HEK293 (cell line): ENCODE data around the gene SLC9C2.

Source experiments
- BCL11B ChIP-seq: fragments of 450-650 bp; formaldehyde crosslinking; IDR thresholded peaks from 2 replicates; pipeline ENCODE4 v1.5.1; 2016; ENCODE audit warnings: low read depth, missing biosample characterization, missing genetic modification characterization
- CTCF ChIP-seq: fragments of 450-650 bp; formaldehyde crosslinking; IDR thresholded peaks from 2 replicates; pipeline ENCODE4 v1.5.1; 2016; ENCODE audit warnings: missing biosample characterization, missing genetic modification characterization
- HOXC10 ChIP-seq: sonication (generic); formaldehyde crosslinking; IDR thresholded peaks from 2 replicates; pipeline ENCODE4 v1.8.1; 2023; ENCODE audit warnings: mild to moderate bottlenecking, missing genetic modification reagents
- PBX3 ChIP-seq: sonication (generic); formaldehyde crosslinking; IDR thresholded peaks from 2 replicates; pipeline ENCODE4 v1.8.1; 2022; ENCODE audit warnings: mild to moderate bottlenecking, moderate library complexity, missing genetic modification reagents
- REPIN1 ChIP-seq: fragments of 450-650 bp; formaldehyde crosslinking; IDR thresholded peaks from 2 replicates; pipeline ENCODE4 v1.5.1; 2017; ENCODE audit warnings: missing biosample characterization, missing genetic modification characterization, low read depth
- SALL2 ChIP-seq: fragments of 450-650 bp; formaldehyde crosslinking; IDR thresholded peaks from 2 replicates; pipeline ENCODE4 v1.5.0; 2017; ENCODE audit warnings: missing biosample characterization, mild to moderate bottlenecking, missing genetic modification characterization, borderline replicate concordance
- ZBTB1 ChIP-seq: fragments of 450-650 bp; formaldehyde crosslinking; IDR thresholded peaks from 2 replicates; pipeline ENCODE4 v1.5.1; 2016; ENCODE audit warnings: missing biosample characterization, missing genetic modification characterization
- ZBTB10 ChIP-seq: fragments of 450-650 bp; formaldehyde crosslinking; IDR thresholded peaks from 2 replicates; pipeline ENCODE4 v1.5.1; 2016; ENCODE audit warnings: missing biosample characterization, missing genetic modification characterization
- ZBTB26 ChIP-seq: fragments of 450-650 bp; formaldehyde crosslinking; optimal IDR thresholded peaks from 2 replicates; pipeline ENCODE3; 2016; ENCODE audit warnings: missing biosample characterization, mild to moderate bottlenecking, missing genetic modification characterization
- ZBTB48 ChIP-seq: fragments of 450-650 bp; formaldehyde crosslinking; IDR thresholded peaks from 2 replicates; pipeline ENCODE4 v1.5.1; 2016; ENCODE audit warnings: missing biosample characterization, missing genetic modification characterization
- ZNF121 ChIP-seq: fragments of 450-650 bp; formaldehyde crosslinking; IDR thresholded peaks from 2 replicates; pipeline ENCODE4 v1.5.1; 2016; ENCODE audit warnings: missing biosample characterization, missing genetic modification characterization
- ZNF157 ChIP-seq: fragments of 450-650 bp; formaldehyde crosslinking; IDR thresholded peaks from 2 replicates; pipeline ENCODE4 v1.5.1; 2016; ENCODE audit warnings: missing biosample characterization, missing genetic modification characterization
- ZNF571 ChIP-seq: fragments of 450-650 bp; formaldehyde crosslinking; IDR thresholded peaks from 2 replicates; pipeline ENCODE4 v1.5.0; 2017; ENCODE audit warnings: missing biosample characterization, missing genetic modification characterization
- ZNF621 ChIP-seq: fragments of 450-650 bp; formaldehyde crosslinking; IDR thresholded peaks from 2 replicates; pipeline ENCODE4 v1.5.1; 2017; ENCODE audit warnings: missing biosample characterization, missing genetic modification characterization

- no peak for TF ChIP-seq ZBTB10 (tag by site-specific recombination)
- no peak for TF ChIP-seq HOXC10 (CRISPR knock-in tag)
- TF ChIP-seq CTCF: no peak
- no peak for TF ChIP-seq ZBTB26
- no peak for TF ChIP-seq ZNF157 (tag by site-specific recombination)
- no peak for TF ChIP-seq ZBTB48 (tag by site-specific recombination)
- TF ChIP-seq ZNF621 (tag by site-specific recombination): no peak
- no peak for TF ChIP-seq BCL11B (tag by site-specific recombination)
- TF ChIP-seq ZNF121 (tag by site-specific recombination): no peak
- no peak for TF ChIP-seq SALL2
- no peak for TF ChIP-seq ZBTB1 (tag by site-specific recombination)
- no peak for TF ChIP-seq ZNF571 (tag by site-specific recombination)
- no peak for TF ChIP-seq REPIN1 (tag by site-specific recombination)
- no peak for TF ChIP-seq PBX3 (CRISPR knock-in tag)
Measured at GRCh38 chr1:173504268-173504667, 98.6 kb downstream of the SLC9C2 start.
